Islet of Langerhans (tissue), 1 donor: ENCODE results near the gene CA14.
"Not testable (repeated sequence)": the region's sequence is repeated elsewhere in the genome, so short reads cannot be mapped to it uniquely, and the experiment has no call there.

ENCODE experiments used
- FAIRE-seq: peaks from one replicate; lab custom pipeline; 2011; peaks lifted over from hg19 to GRCh38; lab: Jason Lieb, UNC

Gene CA14

GRCh38 chr1:150257624-150258585, at the start of gene CA14:
TSS of gene CA14 (plus strand) at chr1:150257774. CDS start at chr1:150258129, 355 bp downstream.
- no peak for FAIRE-seq

- not testable (repeated sequence) for FAIRE-seq
Measured at GRCh38 chr1:150208460-150208859, 49.1 kb upstream of the CA14 start.

- no peak for FAIRE-seq
Measured at GRCh38 chr1:150210091-150210490, 47.5 kb upstream of the CA14 start.

- FAIRE-seq = no peak
Measured at GRCh38 chr1:150210706-150211105, 46.9 kb upstream of the CA14 start.

DNA sequence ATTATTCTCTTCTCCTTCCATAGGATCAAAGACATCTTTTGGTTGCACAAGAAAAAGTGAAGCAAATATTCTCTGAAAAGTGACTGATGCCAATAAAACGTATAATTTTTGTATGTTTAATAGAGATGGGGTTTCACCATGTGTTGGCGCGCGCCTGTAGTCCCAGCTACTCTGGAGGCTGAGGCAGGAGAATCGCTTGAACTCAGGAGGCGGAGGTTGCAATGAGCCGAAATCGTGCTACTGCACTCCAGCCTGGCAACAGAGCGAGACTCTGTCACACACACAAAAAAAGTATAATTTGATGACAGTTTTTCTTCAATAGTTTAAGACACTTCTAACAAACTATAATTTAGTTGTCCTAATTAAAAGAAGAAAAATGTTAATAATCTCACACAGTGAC, 45.5 kb upstream of the CA14 start:
- FAIRE-seq = no peak

- FAIRE-seq = peak; percentile 84
Measured at GRCh38 chr1:150213170-150214098, 44.1 kb upstream of the CA14 start.

- not testable (repeated sequence) for FAIRE-seq
Measured at GRCh38 chr1:150214099-150214756, 43.3 kb upstream of the CA14 start.

GRCh38 chr1:150215855-150216254, 41.7 kb upstream of the CA14 start:
- FAIRE-seq = not testable (repeated sequence)

GRCh38 chr1:150221552-150221951, 36.0 kb upstream of the CA14 start:
- FAIRE-seq = no peak

- FAIRE-seq = no peak
Measured at GRCh38 chr1:150224983-150225382, 32.6 kb upstream of the CA14 start.

DNA sequence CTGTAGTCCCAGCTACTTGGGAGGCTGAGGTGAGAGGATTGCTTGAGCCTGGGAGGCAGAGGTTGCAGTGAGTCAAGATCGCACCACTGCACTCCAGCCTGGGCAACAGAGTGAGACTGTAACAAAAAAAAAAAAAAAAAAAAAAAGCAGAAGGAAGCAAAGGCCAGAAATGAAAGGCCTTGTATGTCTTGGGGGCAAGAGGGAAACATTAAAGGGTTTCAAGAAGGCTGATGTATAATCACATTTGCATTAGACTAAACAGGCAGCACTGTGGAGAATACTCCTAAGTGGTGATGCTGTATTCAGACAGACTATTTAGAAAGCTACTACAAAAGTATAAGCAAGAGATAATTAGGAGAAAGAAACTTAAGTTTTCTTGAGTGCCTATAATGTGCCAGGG, 32.0 kb upstream of the CA14 start:
- FAIRE-seq = no peak

- FAIRE-seq = no peak
Measured at GRCh38 chr1:150226486-150226885, 31.1 kb upstream of the CA14 start.

DNA sequence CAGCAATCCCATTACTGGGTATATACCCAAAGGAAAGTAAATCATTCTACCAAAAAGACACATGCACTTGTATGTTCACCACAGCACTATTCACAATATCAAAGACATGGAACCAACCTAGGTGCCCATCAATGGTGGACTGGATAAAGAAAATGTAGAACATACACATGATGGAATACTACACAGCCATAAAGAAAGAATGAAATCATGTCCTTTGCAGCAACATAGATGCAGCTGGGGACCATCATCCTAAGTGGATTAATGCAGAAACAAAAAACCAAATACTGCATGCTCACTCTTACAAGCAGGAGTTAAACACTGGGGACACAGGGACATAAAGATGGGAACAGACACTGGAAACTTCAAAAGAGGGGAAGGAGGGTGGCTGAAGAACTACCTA, 30.3 kb upstream of the CA14 start:
- FAIRE-seq = no peak

DNA sequence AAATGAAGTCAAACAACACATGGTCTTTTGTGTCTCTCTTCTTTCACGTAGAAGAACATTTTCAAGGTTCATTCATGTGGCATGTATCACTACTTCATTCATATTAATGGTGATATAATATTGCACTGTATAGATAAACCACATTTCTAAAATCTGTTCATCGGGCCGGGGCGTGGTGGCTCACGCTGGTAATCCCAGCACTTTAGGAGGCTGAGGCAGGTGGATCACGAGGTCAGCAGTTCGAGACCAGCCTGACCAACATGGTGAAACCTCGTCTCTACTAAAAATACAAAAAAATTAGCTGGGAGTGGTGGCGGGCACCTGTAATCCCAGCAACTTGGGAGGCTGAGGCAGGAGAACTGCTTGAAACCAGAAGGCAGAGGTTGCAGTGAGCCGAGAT, 29.3 kb upstream of the CA14 start:
- not testable (repeated sequence) for FAIRE-seq

DNA sequence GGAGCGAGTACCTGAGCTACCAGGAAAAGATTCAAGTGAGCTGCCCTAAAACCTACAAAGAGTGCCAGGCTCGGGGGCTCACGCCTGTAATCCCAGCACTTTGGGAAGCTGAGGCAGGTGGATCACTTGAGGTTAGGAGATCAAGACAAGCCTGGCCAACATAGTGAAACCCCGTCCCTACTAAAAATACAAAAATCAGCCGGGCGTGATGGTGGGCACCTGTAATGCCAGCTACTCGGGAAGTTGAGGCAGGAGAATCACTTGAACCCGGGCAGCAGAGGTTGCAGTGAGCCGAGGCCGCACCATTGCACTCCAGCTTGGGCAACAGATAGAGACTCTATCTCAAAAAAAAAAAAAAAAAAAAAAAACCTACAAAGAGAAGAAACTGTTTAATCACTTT, 24.7 kb upstream of the CA14 start:
- not testable (repeated sequence) for FAIRE-seq

DNA sequence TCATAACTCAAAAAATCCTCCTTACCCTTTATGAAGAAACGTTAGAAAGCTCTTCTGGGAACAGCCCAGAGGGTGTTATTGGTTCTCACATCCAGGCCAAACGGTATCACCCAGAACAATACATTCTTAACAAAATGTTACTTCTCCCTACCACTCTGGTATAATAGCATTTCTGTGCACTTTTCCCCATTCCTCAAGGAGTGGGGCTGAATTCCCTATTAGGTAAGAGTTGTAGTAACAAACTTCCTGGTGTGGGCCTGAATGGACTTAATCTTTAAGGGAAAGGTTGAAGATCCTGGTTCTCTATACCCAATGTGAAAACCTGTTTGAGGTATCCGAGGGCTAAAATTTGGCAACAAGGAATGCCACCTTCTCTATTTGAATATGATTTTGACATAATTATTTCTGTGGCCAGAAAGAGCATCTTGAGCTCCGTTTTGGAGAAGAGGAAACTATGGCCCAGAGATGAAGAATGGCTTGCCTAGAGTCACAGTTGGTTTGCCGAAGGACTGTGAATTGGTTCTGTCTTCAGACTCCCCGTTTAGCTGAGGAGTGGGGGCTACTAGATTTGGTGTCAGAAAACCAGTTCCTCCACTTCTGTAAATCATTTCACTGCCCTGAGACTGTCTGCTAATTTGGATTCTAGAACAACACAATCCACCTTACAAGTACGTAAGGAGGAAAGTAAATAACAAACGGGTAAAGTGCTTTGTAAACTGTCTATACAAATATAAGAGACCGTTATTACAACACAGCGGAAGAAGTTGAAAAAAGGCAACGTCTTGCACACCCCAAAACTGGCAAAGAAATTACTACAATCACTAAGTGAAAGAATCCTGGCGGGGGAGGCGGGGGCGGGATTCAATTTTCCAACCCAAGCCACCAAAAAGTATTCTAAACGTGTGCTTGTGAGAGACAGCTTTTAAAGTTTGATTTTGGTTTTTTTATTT, 23.9 kb upstream of the CA14 start:
- no peak for FAIRE-seq

DNA sequence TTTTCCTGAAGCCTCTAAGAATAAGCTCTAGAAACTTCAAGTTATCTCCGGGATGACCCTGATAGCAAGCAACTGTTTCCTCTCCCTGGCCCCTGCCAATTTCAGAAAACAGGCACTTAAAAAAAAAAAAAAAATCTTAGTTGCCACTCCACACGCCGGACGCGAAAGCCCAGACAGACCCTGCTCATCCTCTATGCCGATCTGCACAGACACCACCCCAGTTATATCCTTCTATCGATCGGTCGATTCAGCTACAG, 23.3 kb upstream of the CA14 start:
- FAIRE-seq = no peak

GRCh38 chr1:150234566-150235293, 22.8 kb upstream of the CA14 start:
- no peak for FAIRE-seq

DNA sequence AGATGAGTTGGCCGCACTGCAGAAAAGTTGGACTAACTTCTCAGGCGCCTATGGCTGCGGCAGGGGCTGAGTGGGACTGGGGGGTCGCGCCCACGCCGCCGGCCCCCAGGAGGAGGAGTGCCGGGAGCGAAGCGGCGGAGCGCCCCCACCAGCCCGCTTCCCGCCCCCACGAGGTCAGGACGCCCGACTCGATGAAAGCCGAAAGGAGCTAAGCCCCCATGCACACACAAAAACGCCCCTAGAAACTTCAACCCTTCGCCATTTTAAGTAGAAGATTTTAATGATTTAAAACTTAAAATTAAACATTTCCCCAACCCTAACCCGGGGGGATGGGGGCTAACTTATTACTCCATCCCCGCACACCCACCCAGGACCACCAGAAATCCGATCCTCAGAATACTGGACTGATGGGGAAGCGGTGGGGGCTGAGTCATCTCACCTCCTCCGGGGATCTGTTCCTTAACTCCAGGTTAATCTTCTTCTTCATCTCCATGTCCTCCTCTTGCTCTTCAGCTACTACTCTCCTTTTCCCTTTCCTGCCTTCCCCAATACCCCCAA, 22.2 kb upstream of the CA14 start:
- FAIRE-seq = no peak

GRCh38 chr1:150235852-150236613, 21.5 kb upstream of the CA14 start, which contains the start of gene ANP32E:
TSS of gene ANP32E (minus strand) at chr1:150236112. CDS start at chr1:150235786, 326 bp downstream.
- peak; percentile 98 for FAIRE-seq
